ENCODE results near the gene ITGA1. TPM values are rescaled to one million over a fixed set of nuclear protein-coding genes. Genes with fewer than 3 reads are reported as not detected.

Gene ITGA1
- total RNA-seq, 1 donor, result 31.8 TPM

- Histone ChIP-seq H3K36me3 (ENCODE audit: insufficient read depth, low read length) (peaks cover 25% of the 10 kb centered on the region), H3K4me1 (ENCODE audit: insufficient read depth, low read length) (peaks cover 44% of the 10 kb centered on the region), H3K27me3 (ENCODE audit: insufficient read depth, low read length) (no peaks in the 10 kb centered on the region), H2AFZ (ENCODE audit: low read length) (no peak overlapping the region), H3K4me2 (ENCODE audit: insufficient read depth, low read length) (peak overlapping the region; percentile 97), H3K79me2 (ENCODE audit: insufficient read depth, low read length) (peaks cover 54% of the 10 kb centered on the region), H3K4me3 (ENCODE audit: insufficient read depth, low read length) (peak overlapping the region; percentile 11), H3K27ac (ENCODE audit: low read depth, low read length) (no peak overlapping the region), H3K9me3 (ENCODE audit: low read depth, low read length) (no peaks in the 10 kb centered on the region), H4K20me1 (ENCODE audit: insufficient read depth, low read length) (peaks cover 41% of the 10 kb centered on the region)
- no peak for TF ChIP-seq CTCF (IDR thresholded peaks at IDR 0.05; ENCODE audit: extremely low read depth, low read depth, low read length)
- DNase-seq (ENCODE audit: insufficient read length, low spot score, missing footprints), result no peak
These were observed 16.7 kb downstream of the ITGA1 start for GRCh38 chr5:52804387-52804791.

- peaks cover 25% of the 10 kb centered on the region for H3K36me3 ChIP-seq (ENCODE audit: insufficient read depth, low read length)
- DNase-seq (ENCODE audit: insufficient read length, low spot score, missing footprints), result no peak
- H3K27me3 ChIP-seq (ENCODE audit: insufficient read depth, low read length), result no peaks in the 10 kb centered on the region
- no peak overlapping the region for H3K4me3 ChIP-seq (ENCODE audit: insufficient read depth, low read length)
- no peak overlapping the region for H3K27ac ChIP-seq (ENCODE audit: low read depth, low read length)
- H4K20me1 ChIP-seq (ENCODE audit: insufficient read depth, low read length), result peaks cover 41% of the 10 kb centered on the region
- TF ChIP-seq CTCF (IDR thresholded peaks at IDR 0.05; ENCODE audit: extremely low read depth, low read depth, low read length), result no peak
- no peak overlapping the region for H2AFZ ChIP-seq (ENCODE audit: low read length)
- H3K9me3 ChIP-seq (ENCODE audit: low read depth, low read length), result no peaks in the 10 kb centered on the region
- H3K4me2 ChIP-seq (ENCODE audit: insufficient read depth, low read length), result peak overlapping the region; percentile 97
- H3K4me1 ChIP-seq (ENCODE audit: insufficient read depth, low read length), result peaks cover 48% of the 10 kb centered on the region
- peaks cover 54% of the 10 kb centered on the region for H3K79me2 ChIP-seq (ENCODE audit: insufficient read depth, low read length)
These were observed 17.3 kb downstream of the ITGA1 start for GRCh38 chr5:52804981-52805380.

GRCh38 chr5:52805615-52806014, 17.9 kb downstream of the ITGA1 start:
- no peak for TF ChIP-seq CTCF (IDR thresholded peaks at IDR 0.05; ENCODE audit: extremely low read depth, low read depth, low read length)
- Histone ChIP-seq H3K79me2 (ENCODE audit: insufficient read depth, low read length) (peaks cover 48% of the 10 kb centered on the region), H3K36me3 (ENCODE audit: insufficient read depth, low read length) (peaks cover 25% of the 10 kb centered on the region), H3K9me3 (ENCODE audit: low read depth, low read length) (no peaks in the 10 kb centered on the region), H3K27ac (ENCODE audit: low read depth, low read length) (no peak overlapping the region), H3K4me3 (ENCODE audit: insufficient read depth, low read length) (no peak overlapping the region), H2AFZ (ENCODE audit: low read length) (no peak overlapping the region), H3K4me2 (ENCODE audit: insufficient read depth, low read length) (no peak overlapping the region), H4K20me1 (ENCODE audit: insufficient read depth, low read length) (peaks cover 41% of the 10 kb centered on the region), H3K27me3 (ENCODE audit: insufficient read depth, low read length) (no peaks in the 10 kb centered on the region), H3K4me1 (ENCODE audit: insufficient read depth, low read length) (peaks cover 54% of the 10 kb centered on the region)
- no peak for DNase-seq (ENCODE audit: insufficient read length, low spot score, missing footprints)

GRCh38 chr5:52807037-52807436, 19.3 kb downstream of the ITGA1 start:
- TF ChIP-seq CTCF (IDR thresholded peaks at IDR 0.05; ENCODE audit: extremely low read depth, low read depth, low read length), result no peak
- no peak overlapping the region for H3K4me2 ChIP-seq (ENCODE audit: insufficient read depth, low read length)
- H3K4me1 ChIP-seq (ENCODE audit: insufficient read depth, low read length), result peaks cover 60% of the 10 kb centered on the region
- H4K20me1 ChIP-seq (ENCODE audit: insufficient read depth, low read length), result peaks cover 30% of the 10 kb centered on the region
- H3K36me3 ChIP-seq (ENCODE audit: insufficient read depth, low read length), result peaks cover 15% of the 10 kb centered on the region
- no peaks in the 10 kb centered on the region for H3K9me3 ChIP-seq (ENCODE audit: low read depth, low read length)
- no peak overlapping the region for H3K27ac ChIP-seq (ENCODE audit: low read depth, low read length)
- no peak overlapping the region for H2AFZ ChIP-seq (ENCODE audit: low read length)
- DNase-seq (ENCODE audit: insufficient read length, low spot score, missing footprints), result no peak
- no peak overlapping the region for H3K4me3 ChIP-seq (ENCODE audit: insufficient read depth, low read length)
- no peaks in the 10 kb centered on the region for H3K27me3 ChIP-seq (ENCODE audit: insufficient read depth, low read length)
- peaks cover 34% of the 10 kb centered on the region for H3K79me2 ChIP-seq (ENCODE audit: insufficient read depth, low read length)

All from osteoblast (primary cell).